K562 (cell line): ENCODE results near the gene MLYCD. TPM values are rescaled to one million over a fixed set of nuclear protein-coding genes. Genes with fewer than 3 reads are reported as not detected.

Experiments used
- MGA ChIP-seq: fragments of 450-650 bp; IDR thresholded peaks from 2 replicates; pipeline ENCODE4 v1.6.1; 2016; ENCODE audit warnings: mild to moderate bottlenecking, moderate library complexity
- ZNF707 ChIP-seq: fragments of 250-450 bp; sonication (Bioruptor Pico); conservative IDR thresholded peaks from 2 replicates; pipeline ENCODE4 v1.8.0; 2022; ENCODE audit warnings: inconsistent platforms, mild to moderate bottlenecking, moderate library complexity
- polyA plus RNA-seq, 8 experiments: library from polyadenylated mRNA; depleted of rRNA in 4 of 8; stranded (reverse) in 5 of 8; unstranded in 3 of 8; fragments of >200 nt; fragmentation: Nextera tagmentation in 2 of 8; fragmentation: Illumina TruSeq in 1 of 8; extraction: Ambion mirVana in 2 of 8; extraction: Trizol in 1 of 8; gene quantifications; 2 replicates each; pipeline versions ENCODE4 v1.2.1 to v1.2.3, GENCODE V29; 2011 to 2014; ENCODE audit warnings: inconsistent platforms in 1 of 8, missing spikeins in 1 of 8
- total RNA-seq, 7 experiments: library from RNA; depleted of rRNA in 6 of 7; stranded (reverse); fragments of >200 nt in 6 of 7; fragmentation: Illumina TruSeq in 2 of 7; extraction: Trizol in 2 of 7; gene quantifications; 2 replicates each; pipeline versions ENCODE4 v1.2.1 to v1.2.3, GENCODE V29; 2011 to 2021; ENCODE audit warnings: low replicate concordance in 1 of 7

The MLYCD gene
- total and polyA plus RNA-seq, 9 of the 15 experiments (the other 6 are each of a cell fraction or from before 2014, with no cell fraction given): 0.15 to 2.0 (median 1.0) TPM

- TF ChIP-seq MGA: no peak
- TF ChIP-seq ZNF707 (CRISPR knock-in tag): no peak
Measured at GRCh38 chr16:83937267-83937666, 38.4 kb downstream of the MLYCD start (continued).
